Caco-2 (cell line): ENCODE results near the gene LCN9. TPM values are rescaled to one million over a fixed set of nuclear protein-coding genes. Genes with fewer than 3 reads are reported as not detected.

Experiments used
- BruUV-seq: library from RNA; stranded (reverse); fragments of 400-500 nt; replicated peaks from 2 replicates; lab custom pipeline; 2021; lab: Mats Ljungman, UMichigan
- CTCF ChIA-PET: fragments of 300-600 bp; sonication (Branson Sonifier 250); formaldehyde crosslinking; loops from one replicate; lab custom pipeline; 2022; ENCODE audit warnings: antibody characterized with exemption; lab: Charles Lee
- POLR2A ChIA-PET: fragments of 300-600 bp; sonication (Branson Sonifier 250); formaldehyde crosslinking; loops from one replicate; lab custom pipeline; 2022; ENCODE audit warnings: antibody characterized with exemption; lab: Charles Lee
- DNase-seq, 2 experiments: peaks; one replicate each; pipeline versions ENCODE4 v3.0.0 to v3.0.0-alpha.2; 2020 to 2022
- H3K27me3 ChIP-seq: replicated peaks from 2 replicates; pipeline ENCODE4 v1.6.0; 2011; ENCODE audit warnings: low read length; ENCODE audit not compliant: control insufficient read depth, insufficient read depth
- H3K36me3 ChIP-seq: 2 replicates; pipeline ENCODE4 v1.5.1; 2011; ENCODE audit warnings: low read length; ENCODE audit not compliant: control insufficient read depth, insufficient read depth
- H3K4me1 ChIP-seq: fragments of 250-450 bp; sonication (Bioruptor Pico); 2 replicates; pipeline ENCODE4 v1.5.1; 2020; ENCODE audit warnings: mild to moderate bottlenecking
- H3K4me3 ChIP-seq: 2 replicates; pipeline ENCODE4 v1.5.1; 2011; ENCODE audit warnings: low read depth, mild to moderate bottlenecking, control low read depth, low read length
- H3K9me3 ChIP-seq: fragments of 250-450 bp; sonication (Bioruptor Pico); 2 replicates; pipeline ENCODE4 v1.5.1; 2020; ENCODE audit warnings: mild to moderate bottlenecking, moderate library complexity
- H3K27ac Mint-ChIP-seq: one replicate; pipeline ENCODE4 v1.8.0; 2022; ENCODE audit warnings: mixed read lengths; ENCODE audit not compliant: unreplicated experiment
- H3K27me3 Mint-ChIP-seq: one replicate; pipeline ENCODE4 v1.8.0; 2022; ENCODE audit warnings: mixed read lengths; ENCODE audit not compliant: insufficient read depth, unreplicated experiment
- H3K36me3 Mint-ChIP-seq: one replicate; pipeline ENCODE4 v1.8.0; 2022; ENCODE audit warnings: mild to moderate bottlenecking, mixed read lengths; ENCODE audit not compliant: insufficient read depth, unreplicated experiment
- H3K4me1 Mint-ChIP-seq: one replicate; pipeline ENCODE4 v1.8.0; 2022; ENCODE audit warnings: low read depth, mixed read lengths; ENCODE audit not compliant: unreplicated experiment
- H3K4me3 Mint-ChIP-seq: one replicate; pipeline ENCODE4 v1.8.0; 2022; ENCODE audit warnings: mild to moderate bottlenecking, moderate library complexity, mixed read lengths; ENCODE audit not compliant: unreplicated experiment
- H3K9me3 Mint-ChIP-seq: one replicate; pipeline ENCODE4 v1.8.0; 2022; ENCODE audit warnings: mixed read lengths; ENCODE audit not compliant: unreplicated experiment
- intact Hi-C: fragments of 100-400 bp; cut with micrococcal nuclease; formaldehyde crosslinking; loops from one replicate; pipeline ENCODE4 v1.10.0; 2022; ENCODE audit not compliant: unreplicated experiment
- total RNA-seq: library from RNA; stranded (reverse); gene quantifications from 2 replicates; pipeline ENCODE4 v1.2.3, GENCODE V29; 2022
- TF ChIP-seq, protein P1 (sequence below), 2 experiments: fragments of 200-600 bp in 1 of 2; IDR thresholded peaks; 1 replicate in 1 of 2; 2 replicates in 1 of 2; pipeline versions ENCODE4 v1.5.1 to v1.8.0; 2011 to 2022; ENCODE audit warnings: antibody characterized with exemption in 1 of 2, control low read depth in 1 of 2, inconsistent platforms in 1 of 2, low read depth in 1 of 2, low read length in 1 of 2, mild to moderate bottlenecking in 1 of 2, moderate library complexity in 1 of 2; ENCODE audit not compliant: insufficient read depth in 1 of 2, severe bottlenecking in 1 of 2, unreplicated experiment in 1 of 2

LCN9 gene
- total RNA-seq, 1 experiment from 2014 or later, result not detected

DNA sequence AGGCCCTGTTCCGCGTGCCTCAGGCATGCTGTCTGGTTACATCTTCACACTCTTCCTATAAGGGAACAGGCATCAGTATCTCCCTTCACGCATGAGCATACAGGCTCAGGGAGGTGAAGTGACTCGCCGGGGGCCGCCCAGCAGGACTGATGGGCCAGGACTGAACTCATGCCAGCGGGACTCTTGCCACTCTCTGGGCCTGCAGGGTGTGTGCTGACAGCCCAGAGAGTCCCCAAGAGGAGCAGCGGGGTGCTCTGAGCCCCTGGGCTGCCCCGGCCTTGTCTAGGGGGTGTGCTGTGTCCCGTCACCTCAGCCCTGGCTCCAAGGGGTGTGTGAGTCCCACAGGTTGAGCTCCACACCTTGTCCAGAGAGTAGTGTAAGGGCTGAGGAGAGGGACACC is 48.8 kb downstream of the LCN9 start:
- H3K27ac Mint-ChIP-seq, result no peak overlapping the region
- ChIA-PET POLR2A (no interaction called here), CTCF (no interaction called here)
- H3K4me3 ChIP-seq, result no peak overlapping the region
- BruUV-seq, result no TSS peak
- no peaks in the 10 kb centered on the region for H3K4me1 ChIP-seq
- no peaks in the 10 kb centered on the region for H3K4me1 Mint-ChIP-seq
- TF ChIP-seq, protein P1, sequence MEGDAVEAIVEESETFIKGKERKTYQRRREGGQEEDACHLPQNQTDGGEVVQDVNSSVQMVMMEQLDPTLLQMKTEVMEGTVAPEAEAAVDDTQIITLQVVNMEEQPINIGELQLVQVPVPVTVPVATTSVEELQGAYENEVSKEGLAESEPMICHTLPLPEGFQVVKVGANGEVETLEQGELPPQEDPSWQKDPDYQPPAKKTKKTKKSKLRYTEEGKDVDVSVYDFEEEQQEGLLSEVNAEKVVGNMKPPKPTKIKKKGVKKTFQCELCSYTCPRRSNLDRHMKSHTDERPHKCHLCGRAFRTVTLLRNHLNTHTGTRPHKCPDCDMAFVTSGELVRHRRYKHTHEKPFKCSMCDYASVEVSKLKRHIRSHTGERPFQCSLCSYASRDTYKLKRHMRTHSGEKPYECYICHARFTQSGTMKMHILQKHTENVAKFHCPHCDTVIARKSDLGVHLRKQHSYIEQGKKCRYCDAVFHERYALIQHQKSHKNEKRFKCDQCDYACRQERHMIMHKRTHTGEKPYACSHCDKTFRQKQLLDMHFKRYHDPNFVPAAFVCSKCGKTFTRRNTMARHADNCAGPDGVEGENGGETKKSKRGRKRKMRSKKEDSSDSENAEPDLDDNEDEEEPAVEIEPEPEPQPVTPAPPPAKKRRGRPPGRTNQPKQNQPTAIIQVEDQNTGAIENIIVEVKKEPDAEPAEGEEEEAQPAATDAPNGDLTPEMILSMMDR (IDR thresholded peaks at IDR 0.05; ENCODE audit: insufficient read depth in 1 of 2, low read depth in 1 of 2, low read length in 1 of 2, severe bottlenecking in 1 of 2, unreplicated experiment in 1 of 2), result no peak
- intact Hi-C loops, result no loop called here
- H3K4me3 Mint-ChIP-seq, result no peak overlapping the region
- no peaks in the 10 kb centered on the region for H3K36me3 Mint-ChIP-seq
- H3K9me3 ChIP-seq, result no peaks in the 10 kb centered on the region
- H3K9me3 Mint-ChIP-seq, result no peaks in the 10 kb centered on the region
- no peaks in the 10 kb centered on the region for H3K36me3 ChIP-seq
- peaks cover 27% of the 10 kb centered on the region for H3K27me3 Mint-ChIP-seq
- no peak for DNase-seq
- no peaks in the 10 kb centered on the region; the same call in 1 of the 2 replicates for H3K27me3 ChIP-seq

DNA sequence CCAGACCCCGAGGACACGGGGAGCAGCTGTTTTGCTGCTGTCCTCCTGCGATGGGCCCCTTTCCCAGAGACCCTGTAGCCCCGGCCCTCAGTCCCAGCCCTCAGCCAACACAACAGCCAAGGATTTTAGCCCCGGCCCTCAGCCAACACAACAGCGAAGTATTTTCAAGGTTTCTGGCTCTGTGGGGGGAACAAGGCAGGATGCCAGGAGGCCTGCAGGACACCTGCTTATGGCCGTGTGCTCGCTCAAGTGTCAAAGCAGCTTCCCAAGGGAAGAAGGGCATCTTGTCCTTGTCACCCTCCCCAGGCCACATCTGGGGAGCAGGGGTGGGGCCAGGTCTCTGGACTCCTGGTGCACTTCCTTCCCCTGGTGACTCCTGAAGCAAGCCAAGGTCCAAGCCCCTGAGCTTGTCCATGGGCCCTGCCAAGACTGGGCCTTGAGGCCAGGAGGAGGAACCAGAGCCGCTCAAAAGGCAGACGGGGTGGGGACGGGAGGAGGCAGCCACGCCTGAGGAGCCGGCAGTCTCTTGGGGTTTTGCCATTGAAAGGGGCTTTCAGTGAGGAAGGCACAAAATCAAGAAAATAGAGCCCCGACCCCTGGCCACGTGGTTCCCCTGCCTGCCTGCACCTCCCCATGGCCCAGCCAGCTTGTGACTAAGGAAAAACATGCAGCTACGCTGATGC is 49.6 kb downstream of the LCN9 start:
- DNase-seq, result no peak
- TF ChIP-seq, protein P1 (IDR thresholded peaks at IDR 0.05; ENCODE audit: insufficient read depth in 1 of 2, low read depth in 1 of 2, low read length in 1 of 2, severe bottlenecking in 1 of 2, unreplicated experiment in 1 of 2), result no peak
- no peaks in the 10 kb centered on the region for H3K36me3 Mint-ChIP-seq
- H3K4me1 Mint-ChIP-seq, result no peaks in the 10 kb centered on the region
- H3K4me3 Mint-ChIP-seq, result no peak overlapping the region
- no TSS peak for BruUV-seq
- H3K36me3 ChIP-seq, result no peaks in the 10 kb centered on the region
- H3K27me3 Mint-ChIP-seq, result peaks cover 31% of the 10 kb centered on the region
- no peaks in the 10 kb centered on the region for H3K9me3 ChIP-seq
- H3K4me3 ChIP-seq, result no peak overlapping the region
- H3K27me3 ChIP-seq, result no peaks in the 10 kb centered on the region; the same call in 1 of the 2 replicates
- ChIA-PET POLR2A (no interaction called here), CTCF (no interaction called here)
- no peak overlapping the region for H3K27ac Mint-ChIP-seq
- H3K9me3 Mint-ChIP-seq, result no peaks in the 10 kb centered on the region
- no peaks in the 10 kb centered on the region for H3K4me1 ChIP-seq
- intact Hi-C loops, result no loop called here

DNA sequence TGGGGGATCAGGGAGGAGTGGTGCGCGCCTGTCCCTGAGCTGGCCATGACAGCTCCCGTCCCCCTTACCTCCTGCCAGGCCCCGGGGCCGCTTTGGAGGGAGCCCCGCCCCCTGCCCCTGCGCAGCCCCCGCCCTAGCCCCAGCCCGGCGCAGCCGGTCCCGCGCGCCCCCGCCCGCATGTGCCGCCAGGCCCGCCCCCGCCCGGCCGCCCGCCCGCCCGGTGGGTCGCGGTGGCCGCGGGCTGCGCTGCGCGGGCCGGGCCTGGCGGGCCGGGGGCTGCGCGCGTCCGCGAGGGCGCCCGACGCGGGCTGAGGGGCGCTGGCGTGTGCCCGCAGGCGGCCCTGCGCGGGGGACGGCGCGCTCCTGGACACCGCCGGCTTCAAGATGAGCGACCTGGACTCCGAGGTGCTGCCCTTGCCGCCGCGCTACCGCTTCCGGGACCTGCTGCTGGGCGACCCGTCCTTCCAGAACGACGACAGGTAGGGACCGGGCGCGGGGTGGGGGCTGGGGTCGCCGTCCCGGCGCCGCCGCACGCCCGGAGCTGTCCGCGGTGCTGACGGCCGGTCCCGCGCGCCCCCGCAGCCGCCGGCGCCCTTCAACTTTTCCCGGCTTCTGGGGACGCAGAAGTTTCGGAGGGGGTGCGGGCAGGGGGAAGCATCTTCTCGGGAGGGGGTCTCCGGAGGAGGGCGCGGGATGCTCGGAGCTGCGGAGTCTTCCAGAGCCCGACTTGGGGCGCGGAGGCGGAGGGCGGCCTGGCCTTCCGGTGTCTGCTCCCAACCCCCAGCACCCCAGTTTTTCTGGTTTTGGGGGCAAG is 51.3 kb downstream of the LCN9 start:
- H3K9me3 ChIP-seq, result no peaks in the 10 kb centered on the region
- no peaks in the 10 kb centered on the region; the same call in 1 of the 2 replicates for H3K27me3 ChIP-seq
- H3K4me3 ChIP-seq, result no peak overlapping the region
- Mint-ChIP-seq H3K9me3 (no peaks in the 10 kb centered on the region), H3K4me1 (no peaks in the 10 kb centered on the region), H3K27ac (no peak overlapping the region), H3K27me3 (peaks cover 28% of the 10 kb centered on the region), H3K36me3 (no peaks in the 10 kb centered on the region), H3K4me3 (no peak overlapping the region)
- TF ChIP-seq, protein P1 (IDR thresholded peaks at IDR 0.05; ENCODE audit: insufficient read depth in 1 of 2, low read depth in 1 of 2, low read length in 1 of 2, severe bottlenecking in 1 of 2, unreplicated experiment in 1 of 2), result no peak
- intact Hi-C loops, result no loop called here
- no peak for DNase-seq
- POLR2A ChIA-PET, result no interaction called here
- H3K36me3 ChIP-seq, result no peaks in the 10 kb centered on the region
- CTCF ChIA-PET, result no interaction called here
- H3K4me1 ChIP-seq, result no peaks in the 10 kb centered on the region
- no TSS peak for BruUV-seq
